Uterus (tissue), 2 donors: Measurements from ENCODE around the gene HLA-DOA.

Experiments used
- POLR2A ChIP-seq, 2 donors: fragments of 450-650 bp; IDR thresholded peaks; one replicate each; pipeline ENCODE4 v1.6.1; 2016; ENCODE audit warnings: antibody characterized with exemption in 2 of 2, mild to moderate bottlenecking in 1 of 2, moderate library complexity in 1 of 2
- TF ChIP-seq, protein P1 (sequence below), 4 experiments: fragments of 200-600 bp in 2 of 4; fragments of 450-650 bp in 2 of 4; sonication (generic) in 2 of 4; IDR thresholded peaks; one replicate each; pipeline ENCODE4 v1.5.1; 2016 to 2019; ENCODE audit warnings: antibody characterized with exemption in 4 of 4, mild to moderate bottlenecking in 2 of 4, moderate library complexity in 1 of 4

- TF ChIP-seq POLR2A (IDR thresholded peaks at IDR 0.05), result no peak
- TF ChIP-seq, protein P1, sequence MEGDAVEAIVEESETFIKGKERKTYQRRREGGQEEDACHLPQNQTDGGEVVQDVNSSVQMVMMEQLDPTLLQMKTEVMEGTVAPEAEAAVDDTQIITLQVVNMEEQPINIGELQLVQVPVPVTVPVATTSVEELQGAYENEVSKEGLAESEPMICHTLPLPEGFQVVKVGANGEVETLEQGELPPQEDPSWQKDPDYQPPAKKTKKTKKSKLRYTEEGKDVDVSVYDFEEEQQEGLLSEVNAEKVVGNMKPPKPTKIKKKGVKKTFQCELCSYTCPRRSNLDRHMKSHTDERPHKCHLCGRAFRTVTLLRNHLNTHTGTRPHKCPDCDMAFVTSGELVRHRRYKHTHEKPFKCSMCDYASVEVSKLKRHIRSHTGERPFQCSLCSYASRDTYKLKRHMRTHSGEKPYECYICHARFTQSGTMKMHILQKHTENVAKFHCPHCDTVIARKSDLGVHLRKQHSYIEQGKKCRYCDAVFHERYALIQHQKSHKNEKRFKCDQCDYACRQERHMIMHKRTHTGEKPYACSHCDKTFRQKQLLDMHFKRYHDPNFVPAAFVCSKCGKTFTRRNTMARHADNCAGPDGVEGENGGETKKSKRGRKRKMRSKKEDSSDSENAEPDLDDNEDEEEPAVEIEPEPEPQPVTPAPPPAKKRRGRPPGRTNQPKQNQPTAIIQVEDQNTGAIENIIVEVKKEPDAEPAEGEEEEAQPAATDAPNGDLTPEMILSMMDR (IDR thresholded peaks at IDR 0.05), result no peak
Observed at GRCh38 chr6:33017018-33017417, 7.6 kb upstream of the HLA-DOA start.
